ENCODE measurements around the gene CHML. TPM values are rescaled to one million over a fixed set of nuclear protein-coding genes. Genes with fewer than 3 reads are reported as not detected.

Gene CHML
- total RNA-seq, 1 experiment from 2014 or later = 55.4 TPM

Other genes starting within 250 kb of the CHML start
- 351 and 373 TPM in 2 replicates for gene FH, start 120.6 kb downstream of the CHML start, total RNA-seq (2014; rRNA removed; shearing (Covaris generic))
- 2.4 TPM in 1 of 2 replicates, not detected in the other for gene KMO, start 108.0 kb downstream of the CHML start, total RNA-seq (2014; rRNA removed; shearing (Covaris generic))
- 12.1 and 22.8 TPM in 2 replicates for gene OPN3, start within 50 bp of the CHML start, total RNA-seq (2014; rRNA removed; shearing (Covaris generic))
- not detected in 2 replicates for gene WDR64, start 11.9 kb upstream of the CHML start, total RNA-seq (2014; rRNA removed; shearing (Covaris generic))
- 56.1 and 71.4 TPM in 2 replicates for gene EXO1, start 207.8 kb upstream of the CHML start, total RNA-seq (2014; rRNA removed; shearing (Covaris generic))